GM12801 (cell line): ENCODE data around the gene LASP1.

ENCODE experiments used
- TF ChIP-seq, protein P1 (sequence below): IDR thresholded peaks from one replicate; pipeline ENCODE4 v1.5.1; 2011; ENCODE audit warnings: control low read depth; ENCODE audit not compliant: insufficient read length; ENCODE audit errors: extremely low read depth

The LASP1 gene

DNA sequence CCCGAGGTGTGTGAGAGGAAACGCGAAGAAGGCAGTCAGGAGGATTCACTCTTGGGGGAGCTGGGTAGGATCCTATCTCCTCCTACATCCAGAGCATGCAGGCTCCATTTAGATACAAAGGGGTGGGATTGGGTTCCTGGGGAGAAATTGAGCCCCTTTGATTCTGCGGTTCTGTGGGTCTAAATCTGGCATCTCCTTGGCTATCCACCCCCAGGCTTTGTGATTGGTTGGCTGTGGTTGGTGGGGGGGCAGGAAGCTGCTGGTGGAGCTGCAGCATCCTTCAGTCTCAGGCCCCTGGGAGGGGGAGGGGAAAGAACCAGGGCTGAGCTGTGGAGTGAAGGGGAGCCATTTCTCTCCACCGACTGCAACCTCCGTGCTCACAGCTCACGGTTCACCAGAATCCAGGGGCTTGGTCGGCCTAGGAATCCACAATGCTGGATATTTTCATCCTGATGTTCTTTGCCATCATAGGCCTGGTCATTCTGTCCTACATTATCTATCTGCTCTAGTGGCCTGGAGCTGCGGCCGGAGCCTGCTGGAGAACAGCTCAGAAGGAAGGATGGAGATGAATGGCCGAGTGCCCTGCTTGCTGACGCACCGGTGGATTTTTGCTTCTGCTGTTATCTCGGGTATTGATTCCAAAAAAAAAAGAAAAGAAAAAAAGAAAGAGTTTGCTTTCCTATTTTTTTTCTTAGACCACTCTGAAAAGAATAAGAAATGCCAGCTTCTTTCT is 55.6 kb downstream of the LASP1 start, which contains the start of gene LASP1NB:
TSS of gene LASP1NB (plus strand) at position 352 of the 733 bp plus-strand sequence.
- TF ChIP-seq, protein P1, sequence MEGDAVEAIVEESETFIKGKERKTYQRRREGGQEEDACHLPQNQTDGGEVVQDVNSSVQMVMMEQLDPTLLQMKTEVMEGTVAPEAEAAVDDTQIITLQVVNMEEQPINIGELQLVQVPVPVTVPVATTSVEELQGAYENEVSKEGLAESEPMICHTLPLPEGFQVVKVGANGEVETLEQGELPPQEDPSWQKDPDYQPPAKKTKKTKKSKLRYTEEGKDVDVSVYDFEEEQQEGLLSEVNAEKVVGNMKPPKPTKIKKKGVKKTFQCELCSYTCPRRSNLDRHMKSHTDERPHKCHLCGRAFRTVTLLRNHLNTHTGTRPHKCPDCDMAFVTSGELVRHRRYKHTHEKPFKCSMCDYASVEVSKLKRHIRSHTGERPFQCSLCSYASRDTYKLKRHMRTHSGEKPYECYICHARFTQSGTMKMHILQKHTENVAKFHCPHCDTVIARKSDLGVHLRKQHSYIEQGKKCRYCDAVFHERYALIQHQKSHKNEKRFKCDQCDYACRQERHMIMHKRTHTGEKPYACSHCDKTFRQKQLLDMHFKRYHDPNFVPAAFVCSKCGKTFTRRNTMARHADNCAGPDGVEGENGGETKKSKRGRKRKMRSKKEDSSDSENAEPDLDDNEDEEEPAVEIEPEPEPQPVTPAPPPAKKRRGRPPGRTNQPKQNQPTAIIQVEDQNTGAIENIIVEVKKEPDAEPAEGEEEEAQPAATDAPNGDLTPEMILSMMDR: no peak

DNA sequence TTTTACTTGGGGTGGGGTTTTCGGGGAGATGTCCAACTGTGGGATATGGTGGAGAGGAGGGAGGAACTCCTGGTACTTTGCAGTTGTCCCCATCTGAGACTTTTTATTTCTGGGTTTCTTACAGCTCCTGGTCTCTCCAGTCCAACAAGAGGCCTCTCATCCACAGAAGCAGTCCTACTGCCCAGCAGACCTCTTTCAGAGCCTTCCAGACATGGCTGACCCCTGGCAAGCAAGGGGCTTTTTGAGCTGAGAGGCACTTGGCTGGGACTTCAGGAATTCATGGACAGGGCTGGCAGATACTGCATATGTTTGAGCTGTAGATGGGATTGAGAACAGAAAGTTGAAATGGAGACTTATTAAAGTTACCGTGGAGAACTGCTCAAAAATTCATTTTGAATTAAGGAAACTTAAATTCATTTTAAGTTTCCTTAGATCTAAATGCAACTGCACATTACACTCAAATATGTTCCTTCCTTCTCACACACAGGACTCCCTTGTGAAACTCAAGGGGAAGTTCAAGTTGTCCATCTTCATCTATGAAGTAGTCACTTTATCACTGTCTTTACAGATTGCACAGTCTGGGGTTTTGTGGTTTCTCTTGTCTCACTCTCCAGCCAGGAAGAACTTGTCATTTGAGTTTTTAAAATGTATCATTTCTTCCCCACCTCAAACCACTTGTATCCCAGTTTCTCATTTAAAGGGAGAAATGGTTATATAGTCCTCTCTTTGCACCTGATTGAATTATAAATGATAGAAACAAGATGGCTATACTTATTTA is 56.6 kb downstream of the LASP1 start:
- TF ChIP-seq, protein P1: no peak

DNA sequence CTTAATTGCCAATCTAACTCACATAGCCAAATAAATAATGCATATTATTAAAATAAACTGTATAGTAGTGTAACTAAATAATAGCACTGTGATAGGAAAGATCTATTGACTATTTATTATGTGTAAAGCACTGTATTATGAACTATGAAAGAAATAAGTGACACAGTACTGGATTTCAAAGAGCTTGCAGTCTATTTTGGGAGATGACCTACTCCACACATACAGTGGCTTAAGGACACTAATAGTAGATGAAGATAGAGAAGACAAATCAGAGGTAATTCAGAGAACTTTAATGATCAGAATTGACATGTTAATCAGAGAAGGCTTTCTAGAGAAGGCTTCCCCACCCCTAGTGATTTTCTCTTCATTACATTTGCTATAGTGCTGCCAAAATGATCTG is 70.1 kb downstream of the LASP1 start:
- TF ChIP-seq, protein P1: no peak

DNA sequence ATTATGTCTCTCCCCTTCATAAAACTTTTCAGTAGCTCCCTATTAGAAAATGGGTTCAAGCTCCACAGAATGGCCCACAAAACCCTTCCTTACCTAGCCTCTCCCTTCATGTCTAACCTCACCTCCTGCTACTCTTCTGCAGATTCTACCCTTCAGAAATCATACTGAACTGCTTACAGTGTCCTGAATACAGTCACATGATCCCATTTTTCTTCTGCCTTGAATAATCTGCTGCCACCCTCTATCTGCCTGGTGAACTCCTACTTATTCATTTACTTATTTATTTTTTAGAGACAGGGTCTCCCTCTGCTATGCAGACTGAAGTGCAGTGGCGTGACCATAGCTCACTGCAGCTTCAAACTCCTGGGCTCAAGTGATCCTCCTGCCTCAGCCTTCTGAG is 70.5 kb downstream of the LASP1 start:
- TF ChIP-seq, protein P1: no peak

DNA sequence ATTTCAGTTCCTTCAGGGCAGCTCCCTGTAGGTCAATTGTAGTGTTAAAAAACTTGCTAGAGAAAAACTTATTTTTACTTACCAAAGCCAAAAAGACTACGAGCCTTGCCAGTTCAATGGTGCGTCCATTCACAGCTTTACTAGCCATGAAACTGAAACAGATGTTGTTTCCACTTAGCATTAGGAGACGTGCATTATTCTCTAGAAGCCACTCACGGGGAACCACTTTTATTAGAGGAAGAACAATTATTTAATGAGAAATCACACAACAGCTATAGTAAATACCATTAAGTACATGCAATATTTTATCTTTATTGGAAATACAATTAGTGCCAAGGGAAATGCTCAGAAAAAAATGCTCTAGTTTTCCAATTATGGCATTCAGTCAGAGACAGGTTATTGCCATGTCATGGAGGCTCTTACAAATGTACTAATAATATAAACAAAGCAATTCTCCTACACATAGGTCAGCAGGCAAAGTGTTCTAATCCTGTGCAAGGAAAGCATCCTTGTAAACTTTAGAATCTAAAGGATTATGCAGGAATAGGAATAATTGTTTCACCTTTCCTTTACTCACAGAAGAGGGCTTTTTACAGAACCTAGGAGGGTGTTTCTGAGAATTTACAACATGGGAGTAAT is 73.0 kb downstream of the LASP1 start:
- TF ChIP-seq, protein P1: no peak

DNA sequence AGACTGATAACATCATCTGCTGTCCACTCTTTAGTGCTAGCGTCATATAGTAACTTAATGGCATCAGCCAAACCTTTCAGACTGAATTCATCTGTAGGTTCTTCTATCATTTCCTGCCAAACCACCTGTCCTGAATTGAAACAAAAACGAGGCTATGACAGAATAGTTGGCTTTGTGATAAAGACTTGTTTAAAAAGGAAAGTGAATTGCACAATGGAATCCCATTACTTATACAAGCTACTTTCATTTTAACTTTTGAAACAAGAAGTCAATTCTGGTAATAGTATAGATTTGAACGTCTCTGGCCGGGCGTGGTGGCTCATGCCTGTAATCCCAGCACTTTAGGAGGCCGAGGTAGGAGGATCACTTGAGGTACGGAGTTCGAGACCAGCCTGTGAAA is 73.7 kb downstream of the LASP1 start:
- TF ChIP-seq, protein P1: no peak

DNA sequence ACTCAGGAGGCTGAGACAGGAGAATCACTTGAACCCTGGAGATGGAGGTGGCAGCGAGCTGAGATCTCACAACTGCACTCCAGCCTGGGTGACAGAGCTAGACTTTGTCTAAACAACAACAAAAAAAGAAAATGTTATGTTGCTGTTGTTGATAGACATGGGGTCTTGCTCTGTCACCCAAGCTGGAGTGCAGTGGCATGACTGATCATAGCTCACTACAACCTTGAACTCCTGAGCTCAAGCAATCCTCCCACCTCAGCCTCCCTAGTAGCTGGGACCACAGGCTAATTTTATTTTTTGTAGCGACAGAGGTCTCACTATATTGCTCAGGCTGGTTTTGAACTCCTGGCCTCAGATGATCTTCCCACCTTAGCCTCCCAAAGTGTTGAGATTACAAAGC is 77.3 kb downstream of the LASP1 start:
- TF ChIP-seq, protein P1: no peak
